Measurements from ENCODE around the gene TBC1D16.

Gene TBC1D16

GRCh38 chr17:79950751-79951150, 84.9 kb downstream of the TBC1D16 start:
- DNase-seq (ENCODE audit: low read depth): no peak

GRCh38 chr17:79950306-79950705, 85.4 kb downstream of the TBC1D16 start:
- no peak for DNase-seq (ENCODE audit: low read depth)

GRCh38 chr17:79949656-79950209, 85.9 kb downstream of the TBC1D16 start:
- DNase-seq (ENCODE audit: low read depth): no peak

GRCh38 chr17:79948945-79949655, 86.6 kb downstream of the TBC1D16 start:
- DNase-seq (ENCODE audit: low read depth): no peak

- no peak for DNase-seq (ENCODE audit: low read depth)
Measured at GRCh38 chr17:79948406-79948944, 87.2 kb downstream of the TBC1D16 start.

GRCh38 chr17:79947351-79948031, 88.2 kb downstream of the TBC1D16 start:
- DNase-seq (ENCODE audit: low read depth): no peak

- DNase-seq (ENCODE audit: low read depth): no peak
Measured at GRCh38 chr17:79946352-79947231, 89.1 kb downstream of the TBC1D16 start.

- DNase-seq (ENCODE audit: low read depth): no peak
Measured at GRCh38 chr17:79945591-79946255, 89.9 kb downstream of the TBC1D16 start.

GRCh38 chr17:79944821-79945391, 90.8 kb downstream of the TBC1D16 start:
- DNase-seq (ENCODE audit: low read depth): no peak

- no peak for DNase-seq (ENCODE audit: low read depth)
Measured at GRCh38 chr17:79944251-79944812, 91.3 kb downstream of the TBC1D16 start.

- DNase-seq (ENCODE audit: low read depth): no peak
Measured at GRCh38 chr17:79943347-79944241, 92.1 kb downstream of the TBC1D16 start.

- no peak for DNase-seq (ENCODE audit: low read depth)
Measured at GRCh38 chr17:79942591-79943346, 92.9 kb downstream of the TBC1D16 start.

GRCh38 chr17:79942011-79942405, 93.7 kb downstream of the TBC1D16 start:
- no peak for DNase-seq (ENCODE audit: low read depth)

- no peak for DNase-seq (ENCODE audit: low read depth)
Measured at GRCh38 chr17:79941088-79942010, 94.3 kb downstream of the TBC1D16 start.

GRCh38 chr17:79940459-79941087, 95.1 kb downstream of the TBC1D16 start:
- no peak for DNase-seq (ENCODE audit: low read depth)

GRCh38 chr17:79939755-79940458, 95.8 kb downstream of the TBC1D16 start:
- DNase-seq (ENCODE audit: low read depth): no peak

GRCh38 chr17:79939094-79939435, 96.6 kb downstream of the TBC1D16 start:
- DNase-seq (ENCODE audit: low read depth): no peak

All from activated T-helper 9 cell treated with anti-CD3 and anti-CD28 coated beads, Interleukin-2, amount 50 U/mL, for 16 hours (primary cell).